ENCODE results near the gene SOX15. TPM values are rescaled to one million over a fixed set of nuclear protein-coding genes. Genes with fewer than 3 reads are reported as not detected.

The SOX15 gene
- total and polyA plus RNA-seq, 10 of the 15 experiments (the other 5 are each of a cell fraction or from before 2014, with no cell fraction given): 0.06 to 0.53 (median 0.16) TPM; not detected in 2

- no peak overlapping the region for H3K4me2 ChIP-seq (ENCODE audit: control insufficient read depth, insufficient read depth)
- in situ Hi-C loops (cut with MboI) (no loop called here), intact Hi-C loops (cut with micrococcal nuclease; ENCODE audit: unreplicated experiment) (no loop called here)
- no peak overlapping the region for H3K9ac ChIP-seq (ENCODE audit: control insufficient read depth, insufficient read depth, low read length)
- no peak overlapping the region for H3K27ac ChIP-seq (ENCODE audit: control insufficient read depth, insufficient read depth)
- H3K36me3 ChIP-seq (ENCODE audit: control insufficient read depth in 2 of 2, insufficient read depth in 2 of 2, low read length in 1 of 2): no peaks in the 10 kb centered on the region
- WGBS (ENCODE audit: insufficient coverage, insufficient replicate concordance, low lambda C conversion rate, missing lambda C conversion rate): 46% methylated on average over 6 of the region's 6 CpGs
- H4K20me1 ChIP-seq (ENCODE audit: control insufficient read depth, insufficient read depth): no peaks in the 10 kb centered on the region
- CTCF ChIA-PET: interaction anchor here (1.1 to 2.8 kb wide), 3 partner anchors 15 to 30 kb away, joined by 3 to 10 read pairs (median 5); no protein-coding TSS in a partner anchor
- DNase-seq (ENCODE audit: low read depth, low spot score) (no peak), FAIRE-seq (no peak), ATAC-seq (no peak)
- H2AFZ ChIP-seq (ENCODE audit: control insufficient read depth, low read depth, low read length): no peak overlapping the region
- no peaks in the 10 kb centered on the region for H3K9me3 ChIP-seq (replicated peaks; ENCODE audit: control insufficient read depth, insufficient read depth, low read length)
- no peaks in the 10 kb centered on the region for H3K79me2 ChIP-seq (ENCODE audit: control insufficient read depth, insufficient read depth, low read length)
- SMC1A ChIA-PET (ENCODE audit: uncharacterized antibody, unreplicated experiment): no interaction called here
- H3K27me3 ChIP-seq (replicated peaks in 1 of 2; ENCODE audit: control insufficient read depth in 2 of 2, insufficient read depth in 2 of 2, low read length in 1 of 2): no peaks in the 10 kb centered on the region; a peak in 1 of 4 replicates
- no peak for TF ChIP-seq PAX5 (IDR thresholded peaks at IDR 0.05; ENCODE audit: borderline replicate concordance, low read depth, low read length)
- TF ChIP-seq TARDBP (IDR thresholded peaks at IDR 0.05; ENCODE audit: borderline replicate concordance): no peak
- TF ChIP-seq ZSCAN29 (IDR thresholded peaks at IDR 0.05): no peak
- no peak for TF ChIP-seq NKRF (conservative IDR thresholded peaks at IDR 0.05)
- no peak for TF ChIP-seq ZBTB11 (CRISPR knock-in tag; IDR thresholded peaks at IDR 0.05)
- no peak for TF ChIP-seq E2F4 (IDR thresholded peaks at IDR 0.05; ENCODE audit: low read depth, low read length)
- no peak for TF ChIP-seq YY1 (IDR thresholded peaks at IDR 0.05; ENCODE audit: low read depth, low read length)
- TF ChIP-seq MXI1 (IDR thresholded peaks at IDR 0.05; ENCODE audit: low read depth, low read length): no peak
- TF ChIP-seq RCOR1 (conservative IDR thresholded peaks at IDR 0.05; ENCODE audit: low read depth, low read length): no peak
- no peak for TF ChIP-seq IKZF1 (conservative IDR thresholded peaks at IDR 0.05)
- no peak for TF ChIP-seq NR2C2 (IDR thresholded peaks at IDR 0.05; ENCODE audit: borderline replicate concordance, control insufficient read depth, insufficient read length, low read depth)
- RAD21 ChIA-PET (ENCODE audit: unreplicated experiment): no interaction called here
- H3K4me1 ChIP-seq (ENCODE audit: control insufficient read depth, insufficient read depth, low read length): peaks cover 16% of the 10 kb centered on the region
- BruUV-seq (replicated peaks): no TSS peak
- H3K4me3 ChIP-seq: no peak overlapping the region
- POLR2A ChIA-PET: interaction anchor here (0.6 kb wide), 1 partner anchor 12 kb away, joined by 5 read pairs; no protein-coding TSS in a partner anchor
Observed at GRCh38 chr17:7544911-7545310, 45.0 kb downstream of the SOX15 start.
